Epithelial cell of esophagus (primary cell): ENCODE results near the gene SSNA1.

Experiments used
- DNase-seq: peaks from one replicate; pipeline ENCODE4 v3.0.0; 2010; ENCODE audit warnings: low read depth
- H3K4me3 ChIP-seq: 2 replicates; pipeline ENCODE4 v1.5.1; 2011; ENCODE audit warnings: mild to moderate bottlenecking, low read length, control low read depth
- TF ChIP-seq, protein P1 (sequence below): IDR thresholded peaks from 2 replicates; pipeline ENCODE4 v1.5.1; 2011; ENCODE audit warnings: low read depth, mild to moderate bottlenecking, low read length, control low read depth, inconsistent platforms; ENCODE audit not compliant: insufficient read depth; ENCODE audit errors: missing control alignments

Gene SSNA1

GRCh38 chr9:137223078-137223970 is 34.8 kb downstream of the SSNA1 start:
- TF ChIP-seq, protein P1, sequence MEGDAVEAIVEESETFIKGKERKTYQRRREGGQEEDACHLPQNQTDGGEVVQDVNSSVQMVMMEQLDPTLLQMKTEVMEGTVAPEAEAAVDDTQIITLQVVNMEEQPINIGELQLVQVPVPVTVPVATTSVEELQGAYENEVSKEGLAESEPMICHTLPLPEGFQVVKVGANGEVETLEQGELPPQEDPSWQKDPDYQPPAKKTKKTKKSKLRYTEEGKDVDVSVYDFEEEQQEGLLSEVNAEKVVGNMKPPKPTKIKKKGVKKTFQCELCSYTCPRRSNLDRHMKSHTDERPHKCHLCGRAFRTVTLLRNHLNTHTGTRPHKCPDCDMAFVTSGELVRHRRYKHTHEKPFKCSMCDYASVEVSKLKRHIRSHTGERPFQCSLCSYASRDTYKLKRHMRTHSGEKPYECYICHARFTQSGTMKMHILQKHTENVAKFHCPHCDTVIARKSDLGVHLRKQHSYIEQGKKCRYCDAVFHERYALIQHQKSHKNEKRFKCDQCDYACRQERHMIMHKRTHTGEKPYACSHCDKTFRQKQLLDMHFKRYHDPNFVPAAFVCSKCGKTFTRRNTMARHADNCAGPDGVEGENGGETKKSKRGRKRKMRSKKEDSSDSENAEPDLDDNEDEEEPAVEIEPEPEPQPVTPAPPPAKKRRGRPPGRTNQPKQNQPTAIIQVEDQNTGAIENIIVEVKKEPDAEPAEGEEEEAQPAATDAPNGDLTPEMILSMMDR, result no peak
- DNase-seq, result peak; percentile 98
- peak overlapping the region; percentile 64 for H3K4me3 ChIP-seq

DNA sequence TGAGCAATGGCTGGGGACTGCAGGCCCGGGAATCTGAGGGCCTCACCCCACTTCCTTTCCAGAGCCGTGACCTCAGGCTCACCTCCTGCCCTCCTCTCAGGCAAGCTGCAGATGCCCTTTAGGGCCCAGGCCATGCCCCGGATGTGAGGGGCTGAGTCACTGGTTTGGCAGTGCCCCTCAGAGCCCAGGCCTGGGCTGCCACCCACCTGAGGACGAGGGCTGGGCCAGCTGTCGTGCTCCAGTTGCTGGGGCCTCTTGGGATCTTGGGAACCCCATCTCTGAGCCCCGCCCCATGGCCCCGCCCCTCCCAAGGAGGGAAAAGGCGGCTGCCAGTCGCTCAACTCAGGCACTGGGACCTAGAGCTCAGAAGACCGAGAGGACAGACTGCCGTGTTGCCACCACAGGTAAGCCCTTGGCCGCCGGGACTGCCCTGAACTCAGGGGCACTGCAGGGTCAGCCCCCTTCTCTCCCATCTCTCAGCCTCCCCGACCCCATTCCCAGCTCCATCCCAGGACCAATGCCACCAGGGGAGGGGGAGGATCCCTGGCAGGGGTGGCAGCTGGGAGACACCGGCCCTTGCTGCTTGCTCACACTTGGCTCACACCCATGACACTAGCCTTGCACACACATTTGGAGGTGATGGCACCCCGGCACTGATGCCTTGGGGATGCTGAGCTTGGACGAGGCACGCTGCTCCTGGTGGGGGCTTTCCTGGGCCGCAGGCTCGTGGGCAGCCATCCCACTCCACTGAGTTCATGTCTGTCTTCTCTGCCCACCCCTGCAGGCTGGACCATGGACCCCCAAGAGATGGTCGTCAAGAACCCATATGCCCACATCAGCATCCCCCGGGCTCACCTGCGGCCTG is 36.6 kb downstream of the SSNA1 start, which contains the start of gene CYSRT1:
CYSRT1 (plus strand) TSS at position 345 of the 865 bp plus-strand sequence; CDS start at position 793, 448 bp downstream.
- TF ChIP-seq, protein P1, result no peak
- peak within 1 kb of the TSS; percentile 64 for H3K4me3 ChIP-seq
- DNase-seq, result peak; percentile 34

DNA sequence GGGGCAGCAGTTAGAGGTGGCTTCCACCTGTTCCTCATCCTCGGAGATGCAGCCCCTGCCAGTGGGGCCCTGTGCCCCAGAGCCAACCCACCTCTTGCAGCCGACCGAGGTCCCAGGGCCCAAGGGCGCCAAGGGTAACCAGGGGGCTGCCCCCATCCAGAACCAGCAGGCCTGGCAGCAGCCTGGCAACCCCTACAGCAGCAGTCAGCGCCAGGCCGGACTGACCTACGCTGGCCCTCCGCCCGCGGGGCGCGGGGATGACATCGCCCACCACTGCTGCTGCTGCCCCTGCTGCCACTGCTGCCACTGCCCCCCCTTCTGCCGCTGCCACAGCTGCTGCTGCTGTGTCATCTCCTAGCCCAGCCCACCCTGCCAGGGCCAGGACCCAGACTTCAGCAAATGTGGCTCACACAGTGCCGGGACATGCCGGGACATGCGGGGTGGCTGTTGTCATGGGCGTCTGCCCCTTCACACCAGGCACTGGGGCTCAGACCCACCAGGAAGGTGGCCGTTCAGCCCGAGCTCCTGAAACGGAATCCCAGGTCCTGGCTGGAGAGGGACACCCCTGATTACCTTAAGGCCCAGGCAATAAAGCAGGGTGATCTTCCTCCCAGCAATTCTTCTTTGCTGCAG is 37.3 kb downstream of the SSNA1 start:
- peak; percentile 20 for DNase-seq
- TF ChIP-seq, protein P1, result no peak
- peak overlapping the region; percentile 46 for H3K4me3 ChIP-seq

- peak overlapping the region; percentile 46 for H3K4me3 ChIP-seq
- DNase-seq, result peak; percentile 86
- TF ChIP-seq, protein P1, result no peak
These were observed 38.0 kb downstream of the SSNA1 start for GRCh38 chr9:137226338-137227053.

DNA sequence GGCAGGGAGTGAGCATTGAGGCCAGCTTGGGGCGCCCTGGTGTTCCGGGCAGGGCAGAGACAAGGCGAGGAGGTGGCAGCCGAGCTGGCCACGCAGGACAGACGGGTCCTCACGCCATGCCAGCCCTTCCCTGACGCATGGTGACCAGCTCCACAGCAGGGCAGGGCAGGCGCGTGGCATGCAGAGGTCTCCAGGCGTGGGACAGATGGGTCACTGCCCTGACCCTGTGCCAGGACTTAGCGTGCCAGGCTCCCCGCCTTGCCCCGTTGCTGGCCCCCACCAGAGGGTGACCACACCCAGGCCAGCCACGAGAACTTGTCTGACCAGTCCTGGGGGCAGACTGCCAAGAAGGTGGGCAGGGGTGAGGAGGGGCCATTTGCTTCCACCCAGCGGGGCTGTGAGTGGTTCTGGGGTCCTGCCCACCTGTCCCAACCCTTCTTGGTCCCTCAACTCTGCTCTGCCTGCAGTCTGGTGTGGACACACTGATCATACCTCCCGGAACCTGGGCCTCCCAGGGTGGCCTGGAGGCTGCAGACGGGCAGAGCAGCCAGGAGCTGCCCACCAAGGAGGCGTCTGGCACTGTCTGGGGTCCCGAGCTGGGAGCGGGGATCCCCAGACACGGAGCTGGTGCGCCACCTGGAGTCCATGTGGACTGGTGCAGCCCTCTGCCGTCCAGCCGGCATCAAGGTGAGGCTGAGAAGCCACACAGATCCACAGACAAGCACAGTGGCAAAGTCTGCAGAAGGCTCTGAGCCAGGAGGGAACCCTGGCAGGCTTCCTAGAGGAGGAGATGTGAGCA is 38.8 kb downstream of the SSNA1 start, which contains the start of gene RNF224:
RNF224 (plus strand) TSS at position 449 of the 799 bp plus-strand sequence. CDS start 834 bp downstream, outside the sequence.
- TF ChIP-seq, protein P1, result peak; percentile 90
- H3K4me3 ChIP-seq, result peak within 1 kb of the TSS; percentile 46
- DNase-seq, result peak; percentile 83
